H9 (cell line): ENCODE measurements around the gene UBE2L5. TPM values are rescaled to one million over a fixed set of nuclear protein-coding genes. Genes with fewer than 3 reads are reported as not detected.
"Not testable (repeated sequence)": the region's sequence is repeated elsewhere in the genome, so short reads cannot be mapped to it uniquely, and the experiment has no call there.

ENCODE experiments used
- DNase-seq: peaks from one replicate; pipeline ENCODE4 v3.0.0-alpha.2; 2017
- H2AFZ ChIP-seq: one replicate; pipeline ENCODE4 v1.6.1; 2013; ENCODE audit warnings: mild to moderate bottlenecking, low read length, control low read depth, moderate library complexity
- H2AK5ac ChIP-seq: 2 replicates; pipeline ENCODE4 v1.6.1; 2013; ENCODE audit warnings: low read length, control low read depth, mixed read lengths; ENCODE audit not compliant: insufficient read length
- H2BK120ac ChIP-seq: one replicate; pipeline ENCODE4 v1.6.1; 2013; ENCODE audit warnings: low read depth, mild to moderate bottlenecking, low read length, control low read depth, inconsistent platforms; ENCODE audit not compliant: poor library complexity, severe bottlenecking
- H2BK12ac ChIP-seq: 2 replicates; pipeline ENCODE4 v1.6.1; 2013; ENCODE audit warnings: low read length, control low read depth, mixed read lengths, low read depth; ENCODE audit not compliant: insufficient read length
- H2BK15ac ChIP-seq: 2 replicates; pipeline ENCODE4 v1.6.1; 2013; ENCODE audit warnings: low read depth, low read length, control low read depth
- H2BK20ac ChIP-seq: one replicate; pipeline ENCODE4 v1.6.1; 2013; ENCODE audit warnings: low read depth, mild to moderate bottlenecking, low read length, control low read depth, inconsistent platforms; ENCODE audit not compliant: poor library complexity, severe bottlenecking
- H2BK5ac ChIP-seq: 2 replicates; pipeline ENCODE4 v1.6.1; 2013; ENCODE audit warnings: low read length, control low read depth, mixed read lengths; ENCODE audit not compliant: insufficient read length
- H3K14ac ChIP-seq: 2 replicates; pipeline ENCODE4 v1.6.1; 2013; ENCODE audit warnings: low read length, control low read depth; ENCODE audit not compliant: insufficient read depth
- H3K18ac ChIP-seq: 2 replicates; pipeline ENCODE4 v1.6.1; 2013; ENCODE audit warnings: low read depth, mild to moderate bottlenecking, mixed read lengths, low read length, control low read depth; ENCODE audit not compliant: insufficient read length
- H3K23ac ChIP-seq: 2 replicates; pipeline ENCODE4 v1.6.1; 2013; ENCODE audit warnings: low read length, control low read depth, mixed read lengths, low read depth; ENCODE audit not compliant: insufficient read length
- H3K23me2 ChIP-seq: 2 replicates; pipeline ENCODE4 v1.6.1; 2013; ENCODE audit warnings: low read depth, mild to moderate bottlenecking, mixed read lengths, low read length, control low read depth; ENCODE audit not compliant: insufficient read length, poor library complexity, severe bottlenecking
- H3K27ac ChIP-seq: 2 replicates; pipeline ENCODE4 v1.5.1; 2013; ENCODE audit warnings: low read length, control low read depth, mixed read lengths, low read depth; ENCODE audit not compliant: insufficient read length
- H3K27me3 ChIP-seq: 2 replicates; pipeline ENCODE4 v1.6.1; 2013; ENCODE audit warnings: low read length, control low read depth, inconsistent platforms; ENCODE audit not compliant: insufficient read depth
- H3K4ac ChIP-seq: 2 replicates; pipeline ENCODE4 v1.6.1; 2013; ENCODE audit warnings: low read depth, mild to moderate bottlenecking, control low read depth, inconsistent platforms, low read length, moderate library complexity
- H3K4me1 ChIP-seq: 2 replicates; pipeline ENCODE4 v1.6.1; 2013; ENCODE audit warnings: low read length, control low read depth, inconsistent platforms; ENCODE audit not compliant: insufficient read depth
- H3K4me2 ChIP-seq: 2 replicates; pipeline ENCODE4 v1.6.1; 2013; ENCODE audit warnings: low read length, control low read depth, mixed read lengths; ENCODE audit not compliant: insufficient read length, insufficient read depth
- H3K56ac ChIP-seq: 2 replicates; pipeline ENCODE4 v1.6.1; 2013; ENCODE audit warnings: low read depth, mild to moderate bottlenecking, mixed read lengths, low read length, control low read depth; ENCODE audit not compliant: insufficient read length
- H3K79me1 ChIP-seq: 2 replicates; pipeline ENCODE4 v1.6.1; 2013; ENCODE audit warnings: low read depth, mild to moderate bottlenecking, moderate library complexity, low read length, control low read depth, inconsistent platforms; ENCODE audit not compliant: insufficient read depth, poor library complexity, severe bottlenecking
- H3K79me2 ChIP-seq: 2 replicates; pipeline ENCODE4 v1.6.1; 2013; ENCODE audit warnings: low read length, control low read depth, inconsistent platforms; ENCODE audit not compliant: insufficient read depth
- H3K9ac ChIP-seq: 2 replicates; pipeline ENCODE4 v1.6.1; 2013; ENCODE audit warnings: low read length, control low read depth, mixed read lengths; ENCODE audit not compliant: insufficient read length; ENCODE audit errors: extremely low read depth
- H3K9me3 ChIP-seq: one replicate; pipeline ENCODE4 v1.6.1; 2013; ENCODE audit warnings: low read depth, low read length, inconsistent platforms; ENCODE audit not compliant: control insufficient read depth
- H3T11ph ChIP-seq: one replicate; pipeline ENCODE4 v1.6.1; 2013; ENCODE audit warnings: mild to moderate bottlenecking, low read length, control low read depth, inconsistent platforms
- H4K20me1 ChIP-seq: one replicate; pipeline ENCODE4 v1.6.1; 2013; ENCODE audit not compliant: control insufficient read depth, insufficient read length, insufficient read depth
- H4K5ac ChIP-seq: 2 replicates; pipeline ENCODE4 v1.6.1; 2013; ENCODE audit warnings: low read depth, mild to moderate bottlenecking, mixed read lengths, low read length, control low read depth; ENCODE audit not compliant: insufficient read length
- H4K8ac ChIP-seq: replicated peaks from 2 replicates; pipeline ENCODE4 v1.6.1; 2013; ENCODE audit warnings: low read length, control low read depth, mixed read lengths, low read depth; ENCODE audit not compliant: insufficient read length
- H4K91ac ChIP-seq: 2 replicates; pipeline ENCODE4 v1.6.1; 2013; ENCODE audit warnings: low read depth, mild to moderate bottlenecking, moderate library complexity, mixed read lengths, low read length, control low read depth; ENCODE audit not compliant: insufficient read length
- H3K27ac Mint-ChIP-seq, 3 experiments: 2 replicates in 2 of 3; 3 replicates in 1 of 3; pipeline ENCODE4 v1.8.0; 2020 to 2021; ENCODE audit warnings: mixed read lengths in 3 of 3, mild to moderate bottlenecking in 1 of 3, moderate library complexity in 1 of 3
- H3K27me3 Mint-ChIP-seq: 2 replicates; pipeline ENCODE4 v1.8.0; 2021; ENCODE audit warnings: low read depth, mild to moderate bottlenecking, moderate library complexity, mixed read lengths
- H3K36me3 Mint-ChIP-seq, 3 experiments: 2 replicates in 2 of 3; 3 replicates in 1 of 3; pipeline ENCODE4 v1.8.0; 2020 to 2021; ENCODE audit warnings: low read depth in 3 of 3, mixed read lengths in 3 of 3; ENCODE audit not compliant: insufficient read depth in 1 of 3
- H3K4me1 Mint-ChIP-seq, 2 experiments: 2 replicates each; pipeline ENCODE4 v1.8.0; 2020; ENCODE audit warnings: mixed read lengths in 2 of 2
- H3K4me3 Mint-ChIP-seq, 2 experiments: 2 replicates in 1 of 2; 3 replicates in 1 of 2; pipeline ENCODE4 v1.8.0; 2020 to 2021; ENCODE audit warnings: mild to moderate bottlenecking in 2 of 2, mixed read lengths in 2 of 2, moderate library complexity in 1 of 2
- H3K9me3 Mint-ChIP-seq, 2 experiments: 2 replicates in 1 of 2; 3 replicates in 1 of 2; pipeline ENCODE4 v1.8.0; 2020; ENCODE audit warnings: mild to moderate bottlenecking in 2 of 2, mixed read lengths in 2 of 2, moderate library complexity in 1 of 2
- CTCF ChIP-seq: fragments of 200-600 bp; sonication (generic); conservative IDR thresholded peaks from 3 replicates; pipeline ENCODE4 v1.8.0; 2021; ENCODE audit warnings: antibody characterized with exemption, mild to moderate bottlenecking
- WGBS: extraction: QIAGEN DNeasy Blood & Tissue Kit; methylation state at CpG from one replicate; pipeline ENCODE4 v1.1.7; 2013; ENCODE audit warnings: missing lambda C conversion rate, low lambda C conversion rate, mixed read lengths; ENCODE audit not compliant: insufficient read length; ENCODE audit errors: extremely low coverage; 5-methylcytosine and 5-hydroxymethylcytosine counted together
- total RNA-seq: library from RNA; stranded (reverse); gene quantifications from 2 replicates; pipeline ENCODE4 v1.2.1, GENCODE V29; 2021

Gene UBE2L5
- total RNA-seq, 1 experiment from 2014 or later = 0.20 TPM

GRCh38 chr13:30450066-30450465, 27.8 kb downstream of the UBE2L5 start:
- Histone ChIP-seq H3K4me1 (0 out of 2 replicates have a peak, but pooled peaks cover 5% of the 10 kb centered on the region), H2BK20ac (no peak overlapping the region), H2BK120ac (no peak overlapping the region), H2BK12ac (no peak overlapping the region), H3K27me3 (no peaks in the 10 kb centered on the region), H4K20me1 (peaks cover 2% of the 10 kb centered on the region), H3K79me1 (no peaks in the 10 kb centered on the region), H4K5ac (no peak overlapping the region), H3K4ac (no peak overlapping the region), H3K18ac (no peak overlapping the region), H3K14ac (no peak overlapping the region), H3K23ac (no peak overlapping the region), H3K27ac (no peak overlapping the region), H2BK5ac (no peak overlapping the region), H2BK15ac (no peak overlapping the region), H3K9ac (no peak overlapping the region), H3K79me2 (no peaks in the 10 kb centered on the region), H4K91ac (no peak overlapping the region), H2AK5ac (no peak overlapping the region), H3K4me2 (no peak overlapping the region), H3K9me3 (no peaks in the 10 kb centered on the region), H3K23me2 (peaks cover 13% of the 10 kb centered on the region), H4K8ac (no peak overlapping the region), H3T11ph (no peak overlapping the region), H3K56ac (no peak overlapping the region), H2AFZ (no peak overlapping the region)
- no peak overlapping the region for H3K27ac Mint-ChIP-seq
- H3K4me3 Mint-ChIP-seq = no peak overlapping the region
- peaks cover 14 to 18% of the 10 kb centered on the region in 2 experiments for H3K4me1 Mint-ChIP-seq
- no peak for DNase-seq
- TF ChIP-seq CTCF = no peak
- no CpG with 5 or more reads among the region's 2 CpGs for WGBS
- no peaks in the 10 kb centered on the region; a peak in 1 of 5 replicates for H3K9me3 Mint-ChIP-seq
- no peaks in the 10 kb centered on the region for H3K27me3 Mint-ChIP-seq
- H3K36me3 Mint-ChIP-seq = no peaks in the 10 kb centered on the region

- H2AK5ac ChIP-seq, H3K9me3 Mint-ChIP-seq, H4K91ac ChIP-seq, H2BK12ac ChIP-seq, H3K4me3 Mint-ChIP-seq, H4K8ac ChIP-seq, H3K9ac ChIP-seq, H3K56ac ChIP-seq, H2AFZ ChIP-seq, H3K9me3 ChIP-seq, H3K36me3 Mint-ChIP-seq, H3K27ac ChIP-seq, H3K14ac ChIP-seq, H2BK15ac ChIP-seq, H3K27ac Mint-ChIP-seq, H3K4me1 Mint-ChIP-seq, H3K27me3 Mint-ChIP-seq, H3K23ac ChIP-seq, H3K79me1 ChIP-seq, H2BK5ac ChIP-seq, DNase-seq, H3K79me2 ChIP-seq, H3K4me2 ChIP-seq, H3K4me1 ChIP-seq, H3K4ac ChIP-seq, H3K23me2 ChIP-seq, H2BK20ac ChIP-seq, H4K5ac ChIP-seq, H3T11ph ChIP-seq, H3K27me3 ChIP-seq, H4K20me1 ChIP-seq, H3K18ac ChIP-seq, H2BK120ac ChIP-seq: not testable (repeated sequence)
- WGBS = no CpG with 5 or more reads among the region's 12 CpGs
Measured at GRCh38 chr13:30451476-30451875, 29.2 kb downstream of the UBE2L5 start.
